HepG2 (cell line): ENCODE data around the gene GPR149. TPM values are rescaled to one million over a fixed set of nuclear protein-coding genes. Genes with fewer than 3 reads are reported as not detected.

ENCODE experiments used
- ATAC-seq: fragments of 200-7000 bp; cut with Tn5 transposase; 3 replicates; pipeline ENCODE4 v1.9.1; 2020; ENCODE audit warnings: mild to moderate bottlenecking, moderate library complexity
- BruUV-seq: library from RNA; stranded (reverse); fragments of 400-500 nt; replicated peaks from 2 replicates; lab custom pipeline; 2021; lab: Mats Ljungman, UMichigan
- CTCF ChIA-PET: fragments of 300-600 bp; formaldehyde crosslinking; extraction: SDS; loops from one replicate; lab custom pipeline; 2021; ENCODE audit warnings: low total read pairs, inconsistent platforms, low intra/inter-chr PET ratio; lab: Yijun Ruan, JAX
- POLR2A ChIA-PET: fragments of 350-600 bp; sonication (Branson Sonifier 250); formaldehyde crosslinking; loops from one replicate; lab custom pipeline; 2020; ENCODE audit warnings: antibody characterized with exemption, inconsistent platforms; lab: Yijun Ruan, JAX
- DNase-seq: peaks from one replicate; pipeline ENCODE4 v3.0.0-alpha.2; 2015; ENCODE audit warnings: low spot score
- FAIRE-seq: peaks from 3 replicates; lab custom pipeline; 2011; peaks lifted over from hg19 to GRCh38; lab: Jason Lieb, UNC
- H2AFZ ChIP-seq: one replicate; pipeline ENCODE4 v1.6.1; 2011; ENCODE audit warnings: low read length, inconsistent platforms
- H3K27ac ChIP-seq: fragments of 300-600 bp; 3 replicates; pipeline ENCODE4 v1.8.0; 2011; ENCODE audit warnings: mixed run types, mild to moderate bottlenecking, mixed read lengths, low read length, inconsistent platforms; ENCODE audit not compliant: insufficient read depth; ENCODE audit errors: extremely low read length
- H3K27me3 ChIP-seq, 2 experiments: fragments of 200-600 bp in 1 of 2; 2 replicates in 1 of 2; 3 replicates in 1 of 2; pipeline versions ENCODE4 v1.6.0 to v1.8.0; 2011; ENCODE audit warnings: low read length in 2 of 2, mild to moderate bottlenecking in 2 of 2, moderate library complexity in 2 of 2, inconsistent platforms in 1 of 2; ENCODE audit not compliant: insufficient read depth in 2 of 2, control insufficient read depth in 1 of 2
- H3K36me3 ChIP-seq, 2 experiments: fragments of 200-600 bp in 1 of 2; replicated peaks in 1 of 2; 2 replicates in 1 of 2; 3 replicates in 1 of 2; pipeline versions ENCODE4 v1.5.1 to v1.8.0; 2011; ENCODE audit warnings: low read length in 2 of 2, inconsistent platforms in 1 of 2; ENCODE audit not compliant: insufficient read depth in 2 of 2, control insufficient read depth in 1 of 2
- H3K4me1 ChIP-seq: 2 replicates; pipeline ENCODE4 v1.5.1; 2012; ENCODE audit warnings: low read length, inconsistent platforms; ENCODE audit not compliant: insufficient read depth
- H3K4me2 ChIP-seq: 2 replicates; pipeline ENCODE4 v1.6.0; 2011; ENCODE audit warnings: low read depth, low read length, inconsistent platforms
- H3K4me3 ChIP-seq, 3 experiments: fragments of 200-600 bp in 1 of 3; sonication (generic), shearing (Covaris generic) in 1 of 3; replicated peaks in 1 of 3; 2 replicates each; pipeline ENCODE4 v1.5.1; 2011 to 2016; ENCODE audit warnings: low read length in 3 of 3, inconsistent platforms in 2 of 3, low read depth in 2 of 3, mild to moderate bottlenecking in 2 of 3, control low read depth in 1 of 3, mixed read lengths in 1 of 3; ENCODE audit not compliant: insufficient read depth in 1 of 3
- H3K79me2 ChIP-seq: one replicate; pipeline ENCODE4 v1.6.1; 2011; ENCODE audit warnings: low read length, inconsistent platforms; ENCODE audit not compliant: insufficient read depth
- H3K9ac ChIP-seq: 2 replicates; pipeline ENCODE4 v1.6.0; 2011; ENCODE audit warnings: mild to moderate bottlenecking, low read depth, low read length, inconsistent platforms; ENCODE audit not compliant: insufficient read depth
- H3K9me3 ChIP-seq: 2 replicates; pipeline ENCODE4 v1.5.1; 2012; ENCODE audit warnings: mild to moderate bottlenecking, low read length
- H4K20me1 ChIP-seq: 2 replicates; pipeline ENCODE4 v1.6.0; 2011; ENCODE audit warnings: inconsistent platforms, mild to moderate bottlenecking, low read length, moderate library complexity; ENCODE audit not compliant: insufficient read depth
- CCAR2 ChIP-seq: fragments of 200-400 bp; formaldehyde crosslinking; optimal IDR thresholded peaks from 2 replicates; pipeline ENCODE3; 2018; ENCODE audit warnings: low read depth, mild to moderate bottlenecking, low read length, moderate library complexity
- FLYWCH1 ChIP-seq: sonication (generic); formaldehyde crosslinking; IDR thresholded peaks from 2 replicates; pipeline ENCODE4 v1.8.1; 2023; ENCODE audit warnings: mild to moderate bottlenecking, missing genetic modification reagents
- JARID2 ChIP-seq: sonication (generic); formaldehyde crosslinking; IDR thresholded peaks from 2 replicates; pipeline ENCODE4 v1.8.1; 2023; ENCODE audit warnings: missing genetic modification reagents, inconsistent platforms; ENCODE audit not compliant: insufficient replicate concordance
- MAFF ChIP-seq: IDR thresholded peaks from 2 replicates; pipeline ENCODE4 v1.6.1; 2011; ENCODE audit warnings: low read depth, low read length, improper control_type of control experiment
- MAFK ChIP-seq, 2 experiments: IDR thresholded peaks in 1 of 2; conservative IDR thresholded peaks in 1 of 2; 2 replicates each; pipeline ENCODE4 v1.6.1; 2011; ENCODE audit warnings: improper control_type of control experiment in 2 of 2, low read length in 2 of 2
- MED8 ChIP-seq: sonication (generic); formaldehyde crosslinking; IDR thresholded peaks from 2 replicates; pipeline ENCODE4 v1.8.1; 2023; ENCODE audit warnings: mild to moderate bottlenecking, missing genetic modification reagents; ENCODE audit not compliant: insufficient replicate concordance
- NCOR1 ChIP-seq: fragments of 200-600 bp; sonication (generic); IDR thresholded peaks from 2 replicates; pipeline ENCODE4 v1.7.0; 2017; ENCODE audit warnings: antibody characterized with exemption, low read length, borderline replicate concordance
- NONO ChIP-seq, 2 experiments: fragments of 450-650 bp in 1 of 2; sonication (generic) in 1 of 2; formaldehyde crosslinking in 1 of 2; IDR thresholded peaks in 1 of 2; conservative IDR thresholded peaks in 1 of 2; 2 replicates each; pipeline versions ENCODE4 v1.6.1 to v1.8.0; 2017 to 2022; ENCODE audit warnings: mild to moderate bottlenecking in 1 of 2, missing genetic modification reagents in 1 of 2, moderate library complexity in 1 of 2
- SKIL ChIP-seq: sonication (generic); formaldehyde crosslinking; IDR thresholded peaks from 2 replicates; pipeline ENCODE4 v1.8.0; 2022; ENCODE audit warnings: missing genetic modification reagents, mild to moderate bottlenecking, moderate library complexity, borderline replicate concordance
- SP4 ChIP-seq: sonication (generic); formaldehyde crosslinking; IDR thresholded peaks from 2 replicates; pipeline ENCODE4 v1.8.1; 2023; ENCODE audit warnings: mild to moderate bottlenecking, missing genetic modification reagents
- SRY ChIP-seq: sonication (generic); formaldehyde crosslinking; IDR thresholded peaks from 2 replicates; pipeline ENCODE4 v1.8.0; 2022; ENCODE audit warnings: mild to moderate bottlenecking, missing genetic modification reagents
- ZBTB38 ChIP-seq: sonication (generic); formaldehyde crosslinking; IDR thresholded peaks from 2 replicates; pipeline ENCODE4 v1.5.1; 2020; ENCODE audit warnings: mild to moderate bottlenecking, missing genetic modification reagents
- ZMAT3 ChIP-seq: sonication (generic); formaldehyde crosslinking; conservative IDR thresholded peaks from 2 replicates; pipeline ENCODE4 v1.7.0; 2021; ENCODE audit warnings: missing genetic modification reagents
- WGBS: methylation state at CpG from one replicate; pipeline ENCODE4 v1.1.6; 2017; ENCODE audit warnings: low lambda C conversion rate; 5-methylcytosine and 5-hydroxymethylcytosine counted together
- in situ Hi-C: cut with HindIII; loops from 2 replicates; pipeline ENCODE4 v1.10.0; 2017; ENCODE audit warnings: low pct_unique_long_range_greater_than_20kb; ENCODE audit not compliant: extremely low pct_ligation_motif_present
- intact Hi-C: fragments of 100-400 bp; cut with micrococcal nuclease; formaldehyde crosslinking; loops from one replicate; pipeline ENCODE4 v1.10.0; 2022; ENCODE audit not compliant: unreplicated experiment
- polyA plus RNA-seq, 8 experiments: library from polyadenylated mRNA; depleted of rRNA in 3 of 8; stranded (reverse) in 7 of 8; unstranded in 1 of 8; fragments of >200 nt; fragmentation: Illumina TruSeq in 4 of 8; extraction: Trizol in 4 of 8; gene quantifications; 2 replicates each; pipeline versions ENCODE4 v1.2.1 to v1.2.3, GENCODE V29; 2011 to 2016; ENCODE audit warnings: low read depth in 4 of 8, missing spikeins in 1 of 8, mixed read lengths in 1 of 8; ENCODE audit not compliant: insufficient read depth in 1 of 8
- total RNA-seq, 5 experiments: library from RNA; depleted of rRNA; stranded (reverse); fragments of >200 nt; fragmentation: Illumina TruSeq; extraction: Trizol; gene quantifications; 2 replicates each; pipeline ENCODE4 v1.2.3, GENCODE V29; 2016; ENCODE audit warnings: low read depth in 1 of 5

GPR149 gene
- total and polyA plus RNA-seq, 2 of the 13 experiments (the other 11 are each of a cell fraction or from before 2014, with no cell fraction given) = not detected

GRCh38 chr3:154431043-154431442 is 1.1 kb upstream of the GPR149 start:
- Histone ChIP-seq H3K9ac (no peak overlapping the region), H3K36me3 (no peaks in the 10 kb centered on the region), H3K27ac (no peak overlapping the region), H3K4me3 (no peak overlapping the region), H4K20me1 (no peaks in the 10 kb centered on the region), H2AFZ (no peak overlapping the region), H3K4me1 (no peaks in the 10 kb centered on the region), H3K9me3 (no peaks in the 10 kb centered on the region), H3K27me3 (peaks cover 0 to 16% of the 10 kb centered on the region in 2 experiments; a peak in 1 of 5 replicates), H3K79me2 (no peaks in the 10 kb centered on the region), H3K4me2 (no peak overlapping the region)
- BruUV-seq = no TSS peak
- ChIA-PET CTCF (no interaction called here), POLR2A (no interaction called here)
- in situ Hi-C loops = no loop called here
- no peak for ATAC-seq
- peak; percentile 61 for TF ChIP-seq MAFF
- no peak for TF ChIP-seq NONO (IDR thresholded peaks at IDR 0.05)
- TF ChIP-seq NONO (CRISPR knock-in tag; conservative IDR thresholded peaks at IDR 0.05) = no peak
- no peak for TF ChIP-seq MED8 (CRISPR knock-in tag)
- TF ChIP-seq CCAR2 = no peak
- TF ChIP-seq MAFK (conservative IDR thresholded peaks at IDR 0.05 in 1 of 2, IDR thresholded peaks at IDR 0.05 in 1 of 2; ENCODE audit: low read length in 2 of 2) = peak; percentile 27 to 63; a peak in 2 of 4 replicates
- no peak for TF ChIP-seq SP4 (CRISPR knock-in tag)
- intact Hi-C loops = no loop called here
- 4% methylated on average over 2 of the region's 2 CpGs for WGBS
- FAIRE-seq = no peak
- DNase-seq = no peak

GRCh38 chr3:154428286-154429206 is 1.4 kb downstream of the GPR149 start:
- no peak overlapping the region for H3K4me2 ChIP-seq
- no peaks in the 10 kb centered on the region for H4K20me1 ChIP-seq
- POLR2A ChIA-PET = no interaction called here
- in situ Hi-C loops = no loop called here
- intact Hi-C loops = no loop called here
- H3K27me3 ChIP-seq = peaks cover 0 to 16% of the 10 kb centered on the region in 2 experiments; a peak in 1 of 5 replicates
- CTCF ChIA-PET = no interaction called here
- H3K4me3 ChIP-seq = no peak overlapping the region
- no TSS peak for BruUV-seq
- DNase-seq = no peak
- ATAC-seq = no peak
- H3K36me3 ChIP-seq = no peaks in the 10 kb centered on the region
- no peaks in the 10 kb centered on the region for H3K79me2 ChIP-seq
- H3K9ac ChIP-seq = no peak overlapping the region
- H3K9me3 ChIP-seq = no peaks in the 10 kb centered on the region
- H3K27ac ChIP-seq = no peak overlapping the region
- no peak overlapping the region for H2AFZ ChIP-seq
- no peak for FAIRE-seq
- no peaks in the 10 kb centered on the region for H3K4me1 ChIP-seq
- TF ChIP-seq NCOR1 = no peak
- no peak for TF ChIP-seq SRY
- no peak for TF ChIP-seq CCAR2
- TF ChIP-seq JARID2 = no peak
- TF ChIP-seq FLYWCH1 (CRISPR knock-in tag) = no peak
- TF ChIP-seq ZBTB38 (CRISPR knock-in tag) = no peak
- no peak for TF ChIP-seq SKIL (CRISPR knock-in tag)
- TF ChIP-seq ZMAT3 (CRISPR knock-in tag) = no peak
- 52% methylated on average over 51 of the region's 59 CpGs for WGBS
